OCI-LY1 (cell line): ENCODE measurements around the gene CCDC57.

ENCODE experiments used
- H2AFZ ChIP-seq: fragments of 200-600 bp; sonication (generic), shearing (Covaris generic); 2 replicates; pipeline ENCODE4 v1.6.0; 2014; ENCODE audit warnings: antibody characterized with exemption, mild to moderate bottlenecking, low read length
- H3F3A ChIP-seq: fragments of 200-600 bp; sonication (generic), shearing (Covaris generic); 2 replicates; pipeline ENCODE4 v1.6.0; 2014; ENCODE audit warnings: mild to moderate bottlenecking, antibody characterized with exemption, low read length, moderate library complexity; ENCODE audit not compliant: insufficient read depth
- H3K27ac ChIP-seq: fragments of 200-600 bp; sonication (generic); 2 replicates; pipeline ENCODE4 v1.5.1; 2014; ENCODE audit warnings: low read length, mixed run types, mild to moderate bottlenecking, low read depth; ENCODE audit not compliant: poor library complexity, severe bottlenecking
- H3K27me3 ChIP-seq: fragments of 200-600 bp; sonication (generic); 2 replicates; pipeline ENCODE4 v1.6.0; 2014; ENCODE audit warnings: antibody characterized with exemption, mild to moderate bottlenecking, low read length, moderate library complexity; ENCODE audit not compliant: insufficient read depth
- H3K36me3 ChIP-seq: fragments of 200-600 bp; sonication (generic); 2 replicates; pipeline ENCODE4 v1.6.1; 2014; ENCODE audit warnings: mild to moderate bottlenecking, antibody characterized with exemption, low read length, moderate library complexity, mixed read lengths; ENCODE audit not compliant: insufficient read depth
- H3K4me1 ChIP-seq: fragments of 200-600 bp; sonication (generic); 2 replicates; pipeline ENCODE4 v1.5.1; 2014; ENCODE audit warnings: mild to moderate bottlenecking, low read length, moderate library complexity; ENCODE audit not compliant: insufficient read depth, severe bottlenecking
- H3K4me2 ChIP-seq: fragments of 200-600 bp; sonication (generic), shearing (Covaris generic); 2 replicates; pipeline ENCODE4 v1.6.1; 2014; ENCODE audit warnings: low read length
- H3K4me3 ChIP-seq: fragments of 200-600 bp; sonication (generic); 2 replicates; pipeline ENCODE4 v1.5.1; 2014; ENCODE audit warnings: low read length, low read depth, mild to moderate bottlenecking, mixed read lengths; ENCODE audit not compliant: poor library complexity, severe bottlenecking
- H3K79me2 ChIP-seq: fragments of 200-600 bp; shearing (Covaris generic); 2 replicates; pipeline ENCODE4 v1.6.1; 2016; ENCODE audit warnings: mixed run types, low read length, mixed read lengths; ENCODE audit not compliant: insufficient read depth
- H3K9ac ChIP-seq: fragments of 200-600 bp; sonication (generic), shearing (Covaris generic); 2 replicates; pipeline ENCODE4 v1.6.1; 2014; ENCODE audit warnings: mild to moderate bottlenecking, low read length, mixed read lengths
- H3K9me2 ChIP-seq: fragments of 200-600 bp; sonication (generic), shearing (Covaris generic); 2 replicates; pipeline ENCODE4 v1.6.1; 2014; ENCODE audit warnings: low read depth, mild to moderate bottlenecking, low read length, mixed read lengths
- H3K9me3 ChIP-seq: fragments of 200-600 bp; shearing (Covaris generic); 2 replicates; pipeline ENCODE4 v1.6.1; 2014; ENCODE audit warnings: low read length, mixed read lengths
- H4K20me1 ChIP-seq: fragments of 200-600 bp; sonication (generic), shearing (Covaris generic); 2 replicates; pipeline ENCODE4 v1.6.0; 2016; ENCODE audit warnings: mild to moderate bottlenecking, low read length; ENCODE audit not compliant: insufficient read depth
- EZH2 ChIP-seq: fragments of 200-600 bp; sonication (generic), shearing (Covaris generic); IDR thresholded peaks from 2 replicates; pipeline ENCODE4 v1.8.0; 2017; ENCODE audit warnings: borderline replicate concordance, mixed run types, mild to moderate bottlenecking, antibody characterized with exemption, low read length, moderate library complexity, mixed read lengths
- TF ChIP-seq, protein P1 (sequence below): fragments of 200-600 bp; sonication (generic), shearing (Covaris generic); IDR thresholded peaks from 2 replicates; pipeline ENCODE4 v1.5.1; 2017; ENCODE audit warnings: mild to moderate bottlenecking, antibody characterized with exemption, low read length, moderate library complexity, mixed read lengths

Gene CCDC57

DNA sequence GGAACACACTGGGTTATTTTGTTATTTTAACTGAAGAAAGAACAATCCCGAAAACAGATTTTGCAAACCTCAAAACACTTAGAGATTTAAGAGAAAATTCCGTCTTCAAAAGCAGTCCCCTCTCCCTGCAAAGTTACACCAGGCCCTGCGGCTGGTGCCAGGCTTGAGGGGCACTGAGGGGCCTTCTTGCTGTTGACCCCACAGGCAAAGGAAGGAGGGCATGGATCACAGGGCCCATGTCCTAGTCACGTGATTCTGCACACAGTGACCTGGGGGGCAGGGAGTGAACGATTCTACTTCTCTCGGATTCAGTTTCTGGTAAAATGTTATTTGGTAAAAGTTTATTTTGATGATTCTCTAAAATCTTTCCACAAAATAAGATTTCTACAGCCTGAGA lies 59.3 kb downstream of the CCDC57 start:
- no peaks in the 10 kb centered on the region for H3F3A ChIP-seq
- H3K4me1 ChIP-seq: no peaks in the 10 kb centered on the region
- H3K4me3 ChIP-seq: no peak overlapping the region
- no peaks in the 10 kb centered on the region for H3K79me2 ChIP-seq
- no peaks in the 10 kb centered on the region for H3K9me3 ChIP-seq
- no peaks in the 10 kb centered on the region for H4K20me1 ChIP-seq
- TF ChIP-seq, protein P1, sequence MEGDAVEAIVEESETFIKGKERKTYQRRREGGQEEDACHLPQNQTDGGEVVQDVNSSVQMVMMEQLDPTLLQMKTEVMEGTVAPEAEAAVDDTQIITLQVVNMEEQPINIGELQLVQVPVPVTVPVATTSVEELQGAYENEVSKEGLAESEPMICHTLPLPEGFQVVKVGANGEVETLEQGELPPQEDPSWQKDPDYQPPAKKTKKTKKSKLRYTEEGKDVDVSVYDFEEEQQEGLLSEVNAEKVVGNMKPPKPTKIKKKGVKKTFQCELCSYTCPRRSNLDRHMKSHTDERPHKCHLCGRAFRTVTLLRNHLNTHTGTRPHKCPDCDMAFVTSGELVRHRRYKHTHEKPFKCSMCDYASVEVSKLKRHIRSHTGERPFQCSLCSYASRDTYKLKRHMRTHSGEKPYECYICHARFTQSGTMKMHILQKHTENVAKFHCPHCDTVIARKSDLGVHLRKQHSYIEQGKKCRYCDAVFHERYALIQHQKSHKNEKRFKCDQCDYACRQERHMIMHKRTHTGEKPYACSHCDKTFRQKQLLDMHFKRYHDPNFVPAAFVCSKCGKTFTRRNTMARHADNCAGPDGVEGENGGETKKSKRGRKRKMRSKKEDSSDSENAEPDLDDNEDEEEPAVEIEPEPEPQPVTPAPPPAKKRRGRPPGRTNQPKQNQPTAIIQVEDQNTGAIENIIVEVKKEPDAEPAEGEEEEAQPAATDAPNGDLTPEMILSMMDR: no peak
- no peak for TF ChIP-seq EZH2
- H3K27ac ChIP-seq: no peak overlapping the region
- no peaks in the 10 kb centered on the region for H3K36me3 ChIP-seq
- H2AFZ ChIP-seq: no peak overlapping the region
- H3K27me3 ChIP-seq: peaks cover 9% of the 10 kb centered on the region; the same call in 1 of the 2 replicates
- H3K9ac ChIP-seq: no peak overlapping the region
- H3K4me2 ChIP-seq: no peak overlapping the region
- no peaks in the 10 kb centered on the region for H3K9me2 ChIP-seq

DNA sequence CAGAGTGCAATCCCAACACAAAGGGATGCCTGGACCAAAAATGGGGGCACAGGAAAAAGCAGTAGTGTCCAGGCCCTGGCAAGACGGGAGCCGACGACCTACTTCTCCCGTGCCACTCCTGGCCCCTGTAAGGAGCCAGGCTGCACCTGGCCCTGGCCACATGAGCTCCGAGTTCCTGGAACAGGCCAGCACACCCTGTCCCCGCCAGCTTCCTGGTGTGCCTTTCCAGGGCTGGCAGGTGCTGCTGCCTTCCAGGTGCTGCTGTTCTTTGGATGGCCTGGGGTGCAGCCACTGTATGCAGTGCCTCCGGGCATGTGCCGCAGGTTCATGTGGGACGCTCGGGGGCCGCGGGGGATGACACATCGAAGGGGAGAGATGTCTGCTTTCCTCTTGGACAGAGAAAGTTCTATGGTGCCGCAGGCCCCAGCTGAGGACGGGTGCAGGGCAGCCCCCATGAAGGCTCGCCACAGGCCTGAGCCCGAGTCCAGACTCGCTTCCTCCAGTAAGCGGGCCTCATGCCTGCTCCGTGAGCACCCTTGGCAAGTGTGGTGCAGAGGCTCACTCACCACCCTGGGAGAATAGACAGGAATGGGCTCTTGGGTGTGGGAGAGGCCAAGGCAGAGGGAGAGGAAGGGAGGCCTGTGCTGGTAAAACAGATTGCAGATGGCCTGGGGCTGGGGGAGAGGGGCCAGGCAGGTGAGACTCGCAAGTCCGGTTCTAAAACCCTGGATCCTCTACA lies 59.9 kb downstream of the CCDC57 start:
- H3K27me3 ChIP-seq: peaks cover 9% of the 10 kb centered on the region; the same call in 1 of the 2 replicates
- H3K9me2 ChIP-seq: no peaks in the 10 kb centered on the region
- H3K9me3 ChIP-seq: no peaks in the 10 kb centered on the region
- no peak overlapping the region for H3K9ac ChIP-seq
- H3K27ac ChIP-seq: no peak overlapping the region
- H3K4me3 ChIP-seq: no peak overlapping the region
- no peak overlapping the region for H3K4me2 ChIP-seq
- H2AFZ ChIP-seq: no peak overlapping the region
- no peaks in the 10 kb centered on the region for H4K20me1 ChIP-seq
- H3K36me3 ChIP-seq: no peaks in the 10 kb centered on the region
- H3F3A ChIP-seq: no peaks in the 10 kb centered on the region
- TF ChIP-seq, protein P1: no peak
- no peak for TF ChIP-seq EZH2
- no peaks in the 10 kb centered on the region for H3K79me2 ChIP-seq
- no peaks in the 10 kb centered on the region for H3K4me1 ChIP-seq

DNA sequence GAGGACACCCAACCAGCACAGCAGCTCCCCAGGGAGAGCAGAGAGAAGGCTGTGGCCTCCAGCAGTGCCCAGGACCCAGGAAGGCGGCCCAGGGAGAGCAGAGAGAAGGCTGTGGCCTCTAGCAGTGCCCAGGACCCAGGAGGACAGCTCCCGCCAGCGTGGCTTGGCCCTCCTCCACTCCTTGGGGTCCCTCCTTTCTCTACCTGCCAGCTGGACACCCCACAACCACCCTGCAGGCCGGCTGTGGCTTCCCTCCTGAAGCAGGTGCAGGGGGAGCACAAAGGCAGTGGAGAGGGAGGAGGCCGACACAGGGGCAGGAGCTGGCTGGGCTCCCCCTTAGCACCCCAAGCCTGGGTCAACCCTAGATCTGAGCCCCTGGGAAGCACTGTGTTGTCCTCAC lies 60.5 kb downstream of the CCDC57 start:
- no peaks in the 10 kb centered on the region for H3K9me3 ChIP-seq
- H4K20me1 ChIP-seq: no peaks in the 10 kb centered on the region
- H3K9me2 ChIP-seq: no peaks in the 10 kb centered on the region
- H3K4me1 ChIP-seq: no peaks in the 10 kb centered on the region
- H2AFZ ChIP-seq: no peak overlapping the region
- no peak overlapping the region for H3K27ac ChIP-seq
- H3K4me2 ChIP-seq: no peak overlapping the region
- TF ChIP-seq EZH2: no peak
- TF ChIP-seq, protein P1: no peak
- H3K4me3 ChIP-seq: no peak overlapping the region
- H3K27me3 ChIP-seq: peaks cover 9% of the 10 kb centered on the region; the same call in 1 of the 2 replicates
- no peaks in the 10 kb centered on the region for H3F3A ChIP-seq
- no peaks in the 10 kb centered on the region for H3K36me3 ChIP-seq
- no peaks in the 10 kb centered on the region for H3K79me2 ChIP-seq
- no peak overlapping the region for H3K9ac ChIP-seq
